Ramos (cell line): ENCODE results near the gene BRICD5.

Source experiments
- in situ Hi-C: fragments of 300-500 bp; cut with MboI; formaldehyde crosslinking; loops from one replicate; pipeline ENCODE4 v1.14.3; 2022; ENCODE audit warnings: low sequenced_read_pairs; ENCODE audit not compliant: unreplicated experiment

BRICD5 gene

DNA sequence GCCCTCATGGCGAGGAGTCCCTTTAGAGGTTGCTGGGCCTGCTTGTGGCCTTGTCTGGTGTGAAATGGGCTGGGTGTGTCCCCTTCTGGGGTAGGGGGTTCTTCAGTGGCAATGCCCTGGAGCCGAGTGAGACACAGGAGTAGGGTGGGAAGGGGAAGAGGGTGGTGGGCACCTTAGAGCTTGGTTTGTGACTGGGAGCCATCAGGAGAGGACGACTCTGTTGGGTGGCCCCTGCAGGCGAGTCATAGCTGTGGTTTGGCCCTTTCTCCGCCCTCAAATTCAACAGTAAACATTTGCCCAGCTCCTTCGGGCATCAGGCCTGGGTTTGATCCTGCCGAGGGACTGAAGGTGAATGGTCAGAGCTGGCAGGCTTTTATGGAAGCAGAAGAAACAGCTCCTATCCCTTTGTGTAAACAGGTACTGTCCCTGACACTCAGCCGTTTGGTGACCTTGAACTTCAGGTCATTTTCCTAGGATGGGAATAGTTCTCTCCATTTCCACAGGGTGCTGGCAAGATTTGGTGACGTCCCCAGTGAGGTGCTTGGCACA, 15.7 kb upstream of the BRICD5 start:
- in situ Hi-C loops, result no loop called here

DNA sequence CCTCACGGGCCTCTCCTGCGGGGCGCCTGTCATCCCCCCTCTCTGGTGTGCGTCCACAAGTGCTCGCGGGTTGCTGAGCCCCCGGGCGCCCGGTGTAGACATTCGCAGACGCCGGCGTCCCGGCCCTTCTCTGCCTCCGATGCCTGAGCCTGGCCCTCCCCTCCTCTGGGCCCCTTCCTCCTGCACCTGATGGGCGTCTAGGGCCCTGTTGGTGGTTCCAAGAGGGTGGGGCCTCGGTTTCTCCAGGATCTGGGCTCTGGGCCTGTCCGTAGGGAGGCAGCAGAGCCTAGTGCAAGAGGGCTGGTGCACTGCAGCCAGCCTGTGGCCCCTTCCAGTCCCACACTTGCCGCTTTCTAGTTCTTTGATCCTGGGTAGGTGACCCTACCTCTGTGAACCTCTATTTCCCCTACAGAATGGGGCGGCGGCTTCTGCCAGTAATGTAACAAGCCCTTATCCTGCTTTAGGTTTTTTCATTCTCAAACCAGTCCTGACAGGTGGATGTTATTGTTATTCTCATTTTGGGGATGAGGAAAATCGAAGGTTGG, 13.4 kb upstream of the BRICD5 start:
- in situ Hi-C loops, result no loop called here

GRCh38 chr16:2223221-2223941, 12.7 kb upstream of the BRICD5 start, which contains the start of gene E4F1:
TSS of gene E4F1 (plus strand) at chr16:2223591. CDS start at chr16:2223614, 23 bp downstream.
- in situ Hi-C loops, result no loop called here

DNA sequence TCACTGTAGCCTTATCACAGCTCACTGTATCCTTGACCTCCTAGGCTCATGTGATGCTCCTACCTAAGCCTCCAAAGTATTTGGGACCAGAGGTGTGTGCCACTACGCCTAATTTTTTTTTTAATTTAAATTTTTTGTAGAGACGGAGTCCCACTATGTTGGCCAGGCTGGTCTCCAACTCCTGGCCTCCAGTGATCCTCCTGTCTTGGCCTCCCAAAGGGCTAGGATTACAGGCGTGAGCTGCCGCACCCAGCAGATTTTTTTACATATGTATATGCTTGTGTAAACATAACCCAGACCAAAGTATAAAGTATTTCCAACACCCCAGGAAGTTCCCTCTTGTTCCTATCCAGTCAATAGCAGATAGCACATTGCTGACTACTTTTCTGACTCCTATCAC, 5.7 kb upstream of the BRICD5 start:
- in situ Hi-C loops, result no loop called here

DNA sequence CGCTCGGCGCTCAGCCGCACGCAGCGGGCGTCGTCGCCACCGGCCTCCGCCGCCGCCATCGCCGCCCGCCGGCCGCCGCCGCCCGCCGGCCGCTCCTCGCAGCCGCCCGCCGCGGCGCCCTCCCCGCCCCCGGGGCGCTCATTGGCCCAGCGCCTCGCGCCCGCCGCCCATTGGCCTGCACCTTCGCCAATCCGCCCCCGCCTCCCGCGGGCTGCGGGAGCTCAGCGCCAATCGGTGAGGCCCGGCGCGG, 4.0 kb upstream of the BRICD5 start, which contains the start of gene PGP:
TSS of gene PGP (minus strand) at position 122 of the 250 bp plus-strand sequence. CDS start at position 59, 63 bp downstream.
- in situ Hi-C loops, result no loop called here

- in situ Hi-C loops, result no loop called here
Measured at GRCh38 chr16:2213817-2214718, 3.4 kb upstream of the BRICD5 start.

DNA sequence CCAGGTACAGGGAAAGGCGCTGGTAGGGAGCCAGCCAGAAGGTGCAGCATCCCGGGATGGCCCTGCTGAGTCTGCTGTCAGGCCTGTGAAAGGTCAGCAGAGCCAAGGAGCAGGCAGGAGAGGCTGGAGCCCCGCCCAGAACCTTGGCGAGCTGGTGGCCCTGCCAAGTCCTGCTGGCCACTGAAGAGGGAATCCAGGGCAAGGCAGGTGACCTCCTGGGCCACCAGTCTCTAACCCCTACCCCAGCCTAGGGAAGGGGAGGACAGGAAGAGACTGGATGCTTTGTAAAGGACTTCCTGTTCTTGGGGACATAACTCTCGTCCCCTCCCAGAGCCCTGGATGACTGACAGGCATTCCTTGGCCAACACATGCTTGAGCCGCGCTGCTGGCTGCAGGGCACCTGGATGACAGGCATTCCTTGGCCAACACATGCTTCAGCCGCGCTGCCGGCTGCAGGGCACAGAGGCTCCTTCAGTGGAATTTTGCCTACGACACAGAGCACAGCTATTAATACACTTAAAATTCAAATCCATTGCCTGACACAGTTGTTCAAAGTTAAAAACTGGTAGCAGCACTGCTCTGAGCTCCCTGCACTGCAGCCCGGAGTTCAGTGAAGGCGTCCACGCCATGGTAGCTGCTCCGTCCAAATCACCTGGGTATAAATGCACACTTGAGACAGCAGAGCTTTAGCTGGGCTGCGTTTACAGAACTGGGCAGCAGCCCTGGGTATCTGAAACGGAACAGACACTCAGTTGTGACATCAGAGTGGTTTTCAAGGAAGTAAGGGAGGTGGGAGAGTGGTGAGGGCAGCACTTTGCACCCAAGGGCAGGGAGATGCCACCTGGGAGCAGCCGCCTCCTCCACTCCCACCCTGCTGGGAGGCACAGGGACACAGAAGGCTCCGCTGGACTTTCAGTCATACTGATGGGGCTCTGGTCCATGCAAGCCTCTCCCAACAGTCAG, 2.0 kb upstream of the BRICD5 start:
- in situ Hi-C loops, result no loop called here

DNA sequence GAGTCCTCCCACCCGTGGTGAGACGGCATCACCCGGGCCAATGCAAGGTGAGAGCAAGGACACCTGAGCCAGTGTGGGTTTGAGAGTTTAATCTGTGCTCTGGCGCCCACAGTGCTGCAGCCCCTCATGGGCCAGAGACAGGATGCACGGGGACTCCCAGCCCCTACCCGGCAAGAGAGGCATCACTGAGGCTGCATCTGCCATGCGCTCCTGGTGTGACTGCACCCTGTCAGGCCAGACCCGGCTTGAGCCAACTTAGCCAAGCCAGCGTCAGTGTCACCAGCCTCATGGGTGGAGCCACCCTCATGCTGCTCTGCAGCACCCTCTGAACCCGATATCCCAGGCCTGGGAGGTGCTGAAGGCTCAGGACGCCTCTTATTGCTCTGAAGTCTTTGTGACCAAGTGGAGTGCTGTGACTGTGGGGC, 1.3 kb upstream of the BRICD5 start:
- in situ Hi-C loops, result no loop called here

- in situ Hi-C loops, result no loop called here
Measured at GRCh38 chr16:2210009-2210332, 692 bp downstream of the BRICD5 start.

DNA sequence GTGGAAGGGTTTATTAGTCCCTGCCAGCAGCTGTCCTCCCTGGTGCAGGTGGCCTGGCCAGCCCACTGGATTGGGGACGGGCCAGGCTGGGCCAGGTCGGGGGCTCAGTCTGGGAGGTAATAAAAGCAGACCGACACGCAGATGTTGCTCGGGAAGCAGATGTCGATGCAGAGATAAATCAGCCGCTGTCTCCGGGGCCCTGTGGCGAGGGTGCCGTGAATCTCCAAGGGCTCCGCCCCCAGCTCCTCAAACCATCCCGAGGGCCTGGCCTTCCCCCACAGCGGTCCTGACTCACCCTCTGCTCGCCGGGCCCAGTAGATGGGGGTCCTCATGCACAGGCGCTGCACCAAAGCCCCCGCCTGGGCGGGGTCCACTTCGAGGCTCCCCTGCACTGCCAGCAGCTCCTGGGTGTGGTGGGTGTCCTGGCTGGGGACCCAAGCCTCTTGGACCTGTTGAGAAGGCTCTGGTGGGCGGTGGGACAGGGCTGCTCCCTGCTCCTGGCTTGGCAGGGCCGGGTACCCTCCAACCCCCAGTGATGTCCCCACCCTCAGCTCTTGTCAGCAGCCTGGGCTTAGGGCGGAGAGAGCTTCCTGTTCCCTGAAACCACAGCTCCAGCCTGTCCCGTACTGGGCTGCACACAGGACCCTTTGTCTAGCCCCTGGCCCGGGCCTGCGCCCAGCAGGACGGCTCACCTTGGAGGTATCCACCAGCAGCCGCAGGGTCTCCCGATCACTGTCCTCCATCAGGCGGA, 1.2 kb downstream of the BRICD5 start:
- in situ Hi-C loops, result no loop called here

GRCh38 chr16:2208772-2209171, 1.9 kb downstream of the BRICD5 start:
- in situ Hi-C loops, result no loop called here

GRCh38 chr16:2208308-2208707, 2.4 kb downstream of the BRICD5 start:
- in situ Hi-C loops, result no loop called here

GRCh38 chr16:2207872-2208271, 2.8 kb downstream of the BRICD5 start:
- in situ Hi-C loops, result no loop called here

GRCh38 chr16:2206780-2207433, 3.8 kb downstream of the BRICD5 start:
- in situ Hi-C loops, result no loop called here

DNA sequence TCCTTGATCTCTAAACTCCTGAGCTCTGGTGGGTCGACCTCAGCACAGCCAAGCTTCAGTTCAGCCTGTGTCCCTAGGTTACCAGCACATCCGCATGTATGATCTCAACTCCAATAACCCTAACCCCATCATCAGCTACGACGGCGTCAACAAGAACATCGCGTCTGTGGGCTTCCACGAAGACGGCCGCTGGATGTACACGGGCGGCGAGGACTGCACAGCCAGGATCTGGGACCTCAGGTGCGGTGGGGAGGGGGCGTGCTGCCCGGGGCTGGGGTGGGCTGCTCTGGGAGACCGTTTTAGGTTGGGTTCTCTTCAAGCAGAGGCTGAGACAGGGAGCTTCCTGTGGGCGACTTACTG, 4.3 kb downstream of the BRICD5 start:
- in situ Hi-C loops, result no loop called here

DNA sequence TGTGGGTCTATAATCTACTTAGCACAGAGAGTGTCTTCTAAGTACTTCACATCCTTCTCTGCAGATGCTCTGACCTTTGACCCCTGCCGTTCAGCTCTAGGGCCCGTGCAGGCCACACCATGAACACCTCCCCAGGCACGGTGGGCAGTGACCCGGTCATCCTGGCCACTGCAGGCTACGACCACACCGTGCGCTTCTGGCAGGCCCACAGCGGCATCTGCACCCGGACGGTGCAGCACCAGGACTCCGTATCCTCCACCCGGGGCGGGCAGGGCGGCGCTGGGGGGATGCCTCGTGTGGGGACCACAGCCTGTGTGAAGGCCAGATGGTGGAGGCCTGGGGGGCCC, 4.7 kb downstream of the BRICD5 start:
- in situ Hi-C loops, result no loop called here

DNA sequence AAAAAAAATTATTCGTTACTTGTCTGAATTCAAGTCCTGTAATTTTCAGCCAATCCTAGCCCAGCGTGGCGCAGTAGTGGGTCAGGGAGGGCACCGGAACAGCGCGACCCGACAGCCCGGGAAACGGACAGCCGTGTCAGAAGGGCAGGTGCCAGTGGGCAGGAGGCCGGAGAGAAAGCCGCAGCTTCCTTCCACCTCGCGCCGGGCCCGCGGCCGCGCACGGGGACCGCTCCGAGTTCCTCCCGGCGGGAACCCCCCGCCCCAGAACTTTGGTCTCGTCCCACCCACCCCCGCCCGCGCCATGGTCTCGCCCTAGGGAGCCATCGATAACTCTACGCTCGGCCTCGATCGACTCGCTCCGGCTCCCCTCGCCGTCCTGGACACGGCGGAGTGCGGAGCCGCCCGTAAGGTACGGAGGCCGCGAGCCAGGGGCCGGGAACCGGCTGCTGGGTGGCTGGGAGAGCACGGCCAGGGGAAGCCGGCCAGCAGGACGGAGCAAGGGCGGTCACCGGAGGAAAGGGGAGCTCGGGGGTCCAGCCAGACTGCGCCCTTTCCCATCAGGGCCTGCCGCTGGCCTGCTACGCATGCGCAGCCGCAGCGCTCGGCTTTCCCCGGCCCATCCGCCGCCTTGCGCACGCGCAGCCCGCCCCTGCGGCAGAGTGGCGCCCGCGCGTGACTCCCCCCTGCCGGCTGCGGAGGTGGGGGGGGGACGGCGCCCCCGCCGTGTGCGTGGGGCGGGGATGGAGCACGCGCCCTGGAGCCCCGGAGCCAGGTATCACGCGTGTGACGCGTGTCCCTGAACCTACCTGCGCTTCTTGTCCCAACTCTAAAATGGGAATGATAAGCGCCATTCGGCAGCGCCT, 5.3 kb downstream of the BRICD5 start, which contains the start of gene MLST8:
TSS of gene MLST8 (plus strand) at position 351 of the 863 bp plus-strand sequence. CDS start 632 bp downstream, outside the sequence.
- in situ Hi-C loops, result no loop called here
